GM21737 (cell line): Measurements from ENCODE around the gene KDM5D.

Experiments used
- ATAC-seq: cut with Tn5 transposase; IDR thresholded peaks from one replicate; pipeline ENCODE4 v1.9.1; 2021; ENCODE audit warnings: mild to moderate bottlenecking, moderate library complexity; ENCODE audit not compliant: unreplicated experiment

Gene KDM5D

DNA sequence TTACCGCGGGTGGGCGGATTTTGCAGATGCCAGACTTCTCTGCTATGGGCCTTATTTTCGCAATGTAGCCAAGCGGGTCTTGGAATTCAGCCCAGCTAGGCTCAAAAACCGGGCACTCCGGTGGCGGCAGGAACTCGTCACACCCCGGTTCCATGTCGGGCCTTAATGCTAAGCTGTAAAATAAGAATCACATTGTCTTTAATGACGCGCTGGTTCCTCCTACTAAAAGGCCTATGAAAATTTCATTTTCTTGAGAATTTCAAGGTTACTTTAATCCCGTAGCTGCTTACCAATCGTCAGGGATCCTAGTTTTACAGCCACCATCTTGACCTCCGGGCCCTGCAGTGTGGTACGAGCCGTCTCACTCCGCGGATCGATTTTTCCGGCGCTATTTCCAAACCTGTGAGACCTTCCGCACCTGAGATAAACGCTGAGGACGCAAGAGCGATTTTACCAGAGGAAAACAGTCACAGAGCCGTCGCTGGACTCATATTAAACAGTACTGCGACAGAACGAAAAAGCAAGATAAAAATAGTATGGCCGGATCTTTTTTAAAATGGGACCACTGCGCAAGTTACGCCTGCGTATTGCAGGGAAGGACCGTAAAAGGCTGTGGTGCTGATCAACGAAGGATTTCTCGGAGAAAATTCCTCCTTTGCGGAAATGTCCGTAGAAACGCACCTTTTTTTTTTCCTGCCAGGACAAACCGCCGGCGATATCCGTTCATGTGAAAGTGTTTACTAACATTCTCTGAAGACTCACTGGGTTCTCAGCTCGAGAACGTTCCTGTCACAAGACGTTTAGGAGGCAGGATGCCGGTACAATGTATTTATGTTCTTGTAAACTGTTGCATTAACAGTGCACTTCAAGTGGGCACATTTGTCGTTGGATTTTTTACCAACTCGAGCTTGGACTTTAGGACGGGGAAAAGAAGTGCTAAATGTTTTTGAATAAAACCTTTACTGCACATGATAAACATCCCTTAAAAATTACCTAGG is at the start of gene KDM5D:
Gene KDM5D (minus strand): TSS at position 346 of the 998 bp plus-strand sequence. CDS start 192 bp downstream, at position 154.
- peak; percentile 78 for ATAC-seq

DNA sequence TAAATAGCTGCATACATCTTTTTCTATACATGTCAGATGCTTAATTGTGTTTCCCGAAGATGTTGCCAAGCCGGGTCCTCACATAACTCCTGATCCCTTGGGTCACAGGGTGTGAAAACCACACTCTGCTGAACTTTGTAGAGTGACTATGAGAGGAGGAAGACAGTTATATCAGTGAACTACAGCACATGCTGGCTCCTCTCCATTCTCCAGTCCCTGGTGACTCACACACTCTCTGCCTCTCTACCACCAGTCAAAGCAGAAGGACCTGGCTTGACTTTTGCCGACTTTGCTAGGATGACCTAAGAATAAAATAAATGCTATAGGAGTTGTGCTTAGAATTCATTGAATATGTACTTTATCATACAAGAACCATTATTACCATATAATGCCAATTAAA is 23.8 kb upstream of the KDM5D start:
- ATAC-seq, result no peak

DNA sequence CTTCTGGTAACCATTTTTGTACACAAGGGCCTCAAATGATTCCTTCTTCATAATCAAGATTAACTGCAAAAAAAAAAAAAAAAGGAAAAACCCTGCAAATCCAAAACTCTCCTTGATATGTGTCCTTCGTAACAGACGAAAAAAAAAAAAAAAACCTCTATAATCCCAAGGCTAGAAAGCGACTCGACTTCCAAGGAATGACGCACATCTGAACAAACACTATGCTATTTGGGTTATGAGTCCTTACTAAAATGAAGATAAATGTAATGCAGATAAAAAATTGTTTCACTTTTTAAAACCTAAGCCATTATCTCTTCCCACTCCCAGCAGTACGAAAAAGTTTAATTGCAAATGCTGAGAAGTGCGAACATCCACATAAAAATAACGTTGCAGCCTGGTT is 1.2 kb downstream of the KDM5D start:
- no peak for ATAC-seq

DNA sequence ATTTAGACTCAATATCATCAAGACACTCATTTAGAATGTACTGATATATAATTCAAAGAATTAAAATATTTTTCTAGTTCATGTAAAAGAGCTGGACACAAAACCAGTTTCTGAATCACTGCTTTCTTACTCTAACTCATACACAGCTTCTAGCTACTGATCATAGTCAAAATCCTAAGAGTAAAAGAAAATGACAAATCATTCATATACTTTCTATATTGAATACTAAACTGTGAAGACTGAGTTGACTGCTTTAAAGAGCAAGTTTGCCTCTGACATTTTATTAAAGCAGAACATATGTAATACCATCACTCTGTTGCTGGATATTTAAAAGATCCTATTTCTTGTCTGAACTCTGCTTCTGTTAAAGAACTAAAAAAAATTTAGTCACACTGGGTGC is 2.4 kb downstream of the KDM5D start:
- ATAC-seq, result no peak

DNA sequence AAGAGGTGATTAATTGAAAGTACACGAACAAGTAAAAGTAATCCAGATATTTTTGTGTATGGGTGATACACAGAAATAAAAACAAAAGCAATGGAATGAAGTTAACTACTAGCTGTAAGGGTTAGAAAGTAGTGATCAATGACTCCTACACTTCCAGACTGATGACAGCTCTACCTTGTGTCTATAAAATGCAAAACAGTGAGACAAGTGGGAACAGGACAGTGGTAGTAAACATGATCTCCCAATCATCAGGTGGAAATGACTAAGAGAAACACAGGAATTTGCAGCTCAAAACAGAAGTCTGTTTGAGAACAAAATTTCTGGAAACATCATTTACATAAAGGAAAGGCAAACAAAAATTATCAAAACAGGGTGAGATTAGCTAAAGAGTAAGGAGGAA is 10.1 kb downstream of the KDM5D start:
- no peak for ATAC-seq

DNA sequence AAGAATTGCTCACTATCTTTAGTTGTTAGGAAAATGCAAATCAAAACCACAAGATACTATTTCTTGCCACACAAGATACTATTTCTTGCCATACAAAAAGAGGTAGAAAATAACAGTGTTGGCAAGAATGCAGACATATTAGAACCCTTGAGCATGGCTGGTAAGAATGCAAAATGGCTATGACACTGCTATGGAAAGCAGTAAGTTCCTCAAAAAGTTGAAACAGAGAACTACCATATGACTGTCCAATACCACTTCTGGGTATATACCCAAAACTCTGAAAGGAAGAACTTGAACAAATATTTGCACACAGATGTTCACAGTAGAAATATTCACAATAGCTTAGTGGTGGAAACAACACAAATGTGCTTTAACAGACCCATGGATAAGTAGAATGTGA is 26.6 kb downstream of the KDM5D start:
- peak; percentile 89 for ATAC-seq

DNA sequence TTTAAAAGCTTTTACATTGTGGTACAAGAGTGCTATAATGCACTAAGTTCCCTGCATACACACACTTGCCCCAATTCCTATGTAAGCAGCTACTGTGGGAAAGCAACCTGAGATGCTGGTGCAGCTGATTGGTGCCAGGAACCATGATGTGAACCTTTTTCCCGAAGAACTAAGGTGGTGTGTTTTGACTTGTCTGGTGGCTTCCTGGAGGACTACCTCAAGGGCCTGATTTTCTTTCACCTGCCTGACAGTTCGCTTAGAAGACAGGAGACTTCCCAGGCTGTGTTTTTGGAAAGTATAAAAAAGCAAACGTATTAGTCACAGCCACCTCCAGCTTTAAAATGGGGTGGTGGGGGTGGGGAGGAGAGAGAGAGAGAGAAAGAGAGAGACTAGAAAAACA is 27.4 kb downstream of the KDM5D start:
- no peak for ATAC-seq

DNA sequence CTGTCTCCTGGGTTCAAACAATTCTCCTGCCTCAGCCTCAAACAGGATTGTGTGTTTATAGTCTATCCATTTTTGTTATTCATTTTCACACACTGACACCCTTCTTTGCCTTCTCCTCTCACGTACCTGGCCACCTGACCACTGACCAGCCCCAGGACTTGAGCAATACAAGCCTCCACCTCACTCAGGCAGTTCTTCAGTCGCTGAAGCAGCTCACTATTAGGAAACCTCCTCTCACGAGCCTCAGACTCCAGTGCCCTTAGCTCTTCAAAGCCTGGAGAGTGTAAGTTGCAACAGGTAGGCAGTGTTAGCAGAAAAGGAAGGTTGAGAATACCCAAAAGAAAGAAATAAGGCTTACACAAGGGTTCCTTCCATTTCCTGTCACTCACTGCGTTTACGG is 29.3 kb downstream of the KDM5D start:
- ATAC-seq, result no peak

DNA sequence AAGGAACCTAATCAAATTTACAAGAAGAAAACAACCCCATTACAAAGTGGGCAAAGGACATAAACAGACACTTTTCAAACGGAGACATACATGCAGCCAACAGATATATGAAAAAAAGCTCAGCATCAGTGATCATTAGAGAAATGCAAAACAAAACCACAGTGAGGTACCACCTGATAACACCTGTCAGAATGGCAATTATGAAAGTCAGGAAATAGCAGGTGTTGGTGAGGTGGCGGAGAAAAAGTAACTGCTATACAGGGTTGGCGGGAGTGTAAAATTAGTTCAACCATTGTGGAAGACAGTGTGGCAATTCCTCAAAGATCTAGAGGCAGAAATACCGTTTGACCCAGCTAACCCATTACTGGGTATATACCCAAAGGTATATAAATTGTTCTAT is 31.1 kb downstream of the KDM5D start:
- ATAC-seq, result no peak

DNA sequence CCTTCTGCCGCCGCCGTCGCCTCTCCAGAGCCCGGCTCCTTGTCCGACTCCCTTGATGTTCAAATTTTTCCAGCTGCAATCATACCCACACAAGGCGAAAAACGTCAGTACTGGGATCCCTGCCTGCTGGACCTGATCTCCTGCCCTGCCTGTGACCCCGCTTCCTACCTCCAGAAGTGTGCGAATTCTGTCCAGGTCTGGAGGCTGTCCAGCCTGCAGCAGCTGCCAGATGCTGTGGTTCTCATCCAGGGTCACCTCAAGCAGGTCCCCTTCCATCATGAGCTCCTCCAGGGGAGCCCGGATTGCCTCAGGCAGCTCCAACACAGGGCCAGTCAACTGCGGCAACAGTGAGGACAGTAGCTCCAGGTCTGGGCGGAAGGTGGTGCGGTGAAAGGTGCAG is 38.3 kb downstream of the KDM5D start:
- ATAC-seq, result no peak

DNA sequence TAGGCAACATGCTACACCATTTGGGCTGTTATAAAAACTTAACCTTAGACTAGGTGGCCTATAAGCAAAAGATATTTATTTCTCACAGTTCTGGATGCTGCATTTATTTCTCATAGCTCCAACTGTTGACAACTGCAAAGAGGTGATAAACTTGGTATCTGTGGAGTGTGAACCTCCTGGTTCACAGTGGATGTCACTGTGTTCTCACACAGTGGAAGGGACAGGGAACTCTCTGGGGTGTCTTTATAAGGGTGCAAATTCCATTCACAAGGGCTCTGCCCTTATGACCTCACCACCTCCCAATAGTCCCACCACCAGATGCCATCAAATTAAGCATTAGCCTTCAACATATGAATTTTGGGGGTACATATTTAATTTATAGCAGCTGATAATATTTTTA is 46.0 kb downstream of the KDM5D start:
- no peak for ATAC-seq

DNA sequence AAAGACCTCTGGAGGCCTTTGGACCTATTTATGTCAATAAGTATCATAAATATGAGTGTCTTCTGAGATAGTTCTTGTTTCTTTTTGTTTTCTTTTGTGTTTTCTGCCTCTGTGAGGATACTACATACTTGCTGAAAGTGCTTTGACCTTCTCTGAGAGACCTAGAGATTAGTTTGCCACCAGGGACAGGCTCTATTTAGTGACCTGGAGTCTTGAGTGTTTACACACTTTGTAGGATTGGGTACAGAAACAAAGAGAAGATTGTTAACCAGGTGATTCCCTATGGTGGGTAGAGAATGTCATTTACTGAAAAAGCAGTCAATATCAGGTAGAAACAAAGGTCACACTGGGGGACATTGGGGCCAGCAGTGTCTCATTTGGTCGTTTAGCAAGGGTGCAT is 63.7 kb downstream of the KDM5D start:
- no peak for ATAC-seq
